Activated effector memory CD4-positive, alpha-beta T cell treated with anti-CD3 and anti-CD28 coated beads, Interleukin-2, amount 50 U/mL, for 16 hours (primary cell): ENCODE data around the gene PASK.
A peak's percentile ranks its signal among the peaks of the same experiment; 100 is the strongest.
"Not testable (repeated sequence)": the region's sequence is repeated elsewhere in the genome, so short reads cannot be mapped to it uniquely, and the experiment has no call there.

Source experiments
- DNase-seq: peaks from one replicate; pipeline ENCODE4 v3.0.0-alpha.2; 2020

The PASK gene

GRCh38 chr2:241148891-241149674, at the start of gene PASK:
Gene PASK, minus strand, starts transcription at chr2:241149472. Its CDS starts 6,440 bp downstream, at chr2:241143032.
- DNase-seq: peak; percentile 98

DNA sequence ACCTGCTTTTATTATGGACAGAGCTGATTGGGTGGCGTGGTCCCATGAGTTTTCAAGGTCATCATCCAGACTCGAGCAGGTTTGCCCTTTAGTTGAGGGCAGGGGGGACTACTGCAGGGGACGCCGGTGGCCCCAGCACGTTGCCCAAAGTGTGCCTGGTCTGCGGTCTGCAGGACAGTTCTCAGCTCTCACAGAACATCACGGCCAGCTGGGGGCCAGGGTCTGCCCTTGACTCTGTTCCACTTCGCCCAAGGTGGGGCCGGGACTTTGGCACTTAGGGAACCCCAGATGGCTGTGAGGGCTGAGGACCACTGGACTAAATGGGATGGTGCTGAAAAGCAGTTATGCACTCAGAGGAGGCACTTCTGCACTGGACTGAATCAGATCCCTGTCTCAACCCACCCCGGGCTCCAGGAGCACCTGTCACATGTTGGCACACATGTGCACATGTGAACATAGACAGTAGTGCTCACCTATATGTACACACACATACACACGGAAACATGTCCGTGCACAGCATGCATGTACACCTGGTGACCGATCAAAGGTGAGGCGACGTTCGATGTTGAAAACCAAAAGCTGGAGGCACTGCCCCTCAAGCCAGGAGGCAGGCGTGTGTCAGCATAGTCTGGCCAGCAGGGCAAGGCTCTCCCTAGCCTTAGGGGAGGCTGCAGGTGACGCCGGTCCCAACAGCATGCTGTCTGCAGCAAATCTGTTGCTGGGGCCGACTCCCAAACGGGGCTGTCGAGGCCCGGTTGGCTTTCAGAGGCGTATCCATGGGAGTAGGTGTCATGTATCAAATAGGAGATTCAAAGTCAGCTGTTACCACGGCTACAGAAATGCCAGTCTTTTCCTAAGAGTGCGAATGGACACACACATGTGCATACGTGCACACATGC, 49.4 kb upstream of the PASK start:
- no peak for DNase-seq

DNA sequence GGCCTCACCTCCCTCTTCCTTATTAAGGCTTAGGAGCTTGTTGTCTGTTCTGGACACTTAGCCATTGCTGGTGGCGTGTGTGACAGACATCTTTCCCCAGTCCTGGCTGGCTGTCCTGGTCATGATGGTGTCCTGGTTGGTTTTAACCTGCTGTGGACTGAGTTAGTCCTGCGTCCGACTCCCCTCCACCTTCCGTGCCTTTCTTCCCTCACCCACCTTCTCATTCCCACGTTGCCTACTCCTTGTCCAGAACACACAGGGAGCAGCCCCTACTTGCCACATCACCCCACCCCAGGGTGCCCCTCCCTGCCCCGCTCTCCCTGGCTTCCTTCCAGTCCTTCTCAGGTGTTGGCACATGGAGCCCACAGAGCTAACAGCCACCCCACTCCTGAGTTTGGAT, 48.7 kb upstream of the PASK start:
- DNase-seq: no peak

- DNase-seq: not testable (repeated sequence)
These were observed 48.0 kb upstream of the PASK start for GRCh38 chr2:241197246-241197645.

DNA sequence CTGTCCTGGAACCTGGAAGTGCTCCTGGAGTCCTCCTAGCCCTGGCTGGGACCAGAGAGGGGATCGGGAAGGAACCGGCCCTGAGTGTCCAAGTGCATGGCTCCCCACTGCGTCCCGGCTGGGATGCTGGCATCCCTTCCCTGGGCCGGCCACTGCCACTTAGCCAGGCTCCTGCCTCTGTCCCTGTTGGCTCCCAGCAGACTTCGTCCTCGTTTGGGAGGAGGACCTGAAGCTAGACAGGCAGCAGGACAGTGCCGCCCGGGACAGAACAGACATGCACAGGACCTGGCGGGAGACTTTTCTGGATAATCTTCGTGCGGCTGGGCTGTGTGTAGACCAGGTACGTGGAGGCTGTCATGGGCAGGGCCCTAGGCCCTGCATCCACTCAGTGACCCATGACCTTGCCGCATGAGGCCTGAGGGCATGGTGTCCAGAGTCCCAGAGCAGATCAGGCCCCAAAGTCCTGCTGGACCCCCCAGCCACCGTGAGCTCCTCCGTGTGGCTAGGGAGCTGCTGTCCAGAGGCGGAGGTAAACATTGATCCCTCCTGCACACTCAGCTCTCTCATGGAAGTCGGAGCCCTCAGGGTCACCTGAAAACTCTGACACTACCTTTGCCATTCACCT, 46.3 kb upstream of the PASK start:
- DNase-seq: peak; percentile 44

GRCh38 chr2:241194811-241195210, 45.5 kb upstream of the PASK start:
- no peak for DNase-seq

GRCh38 chr2:241193271-241193670, 44.0 kb upstream of the PASK start:
- DNase-seq: no peak

GRCh38 chr2:241191081-241191480, 41.8 kb upstream of the PASK start:
- no peak for DNase-seq

DNA sequence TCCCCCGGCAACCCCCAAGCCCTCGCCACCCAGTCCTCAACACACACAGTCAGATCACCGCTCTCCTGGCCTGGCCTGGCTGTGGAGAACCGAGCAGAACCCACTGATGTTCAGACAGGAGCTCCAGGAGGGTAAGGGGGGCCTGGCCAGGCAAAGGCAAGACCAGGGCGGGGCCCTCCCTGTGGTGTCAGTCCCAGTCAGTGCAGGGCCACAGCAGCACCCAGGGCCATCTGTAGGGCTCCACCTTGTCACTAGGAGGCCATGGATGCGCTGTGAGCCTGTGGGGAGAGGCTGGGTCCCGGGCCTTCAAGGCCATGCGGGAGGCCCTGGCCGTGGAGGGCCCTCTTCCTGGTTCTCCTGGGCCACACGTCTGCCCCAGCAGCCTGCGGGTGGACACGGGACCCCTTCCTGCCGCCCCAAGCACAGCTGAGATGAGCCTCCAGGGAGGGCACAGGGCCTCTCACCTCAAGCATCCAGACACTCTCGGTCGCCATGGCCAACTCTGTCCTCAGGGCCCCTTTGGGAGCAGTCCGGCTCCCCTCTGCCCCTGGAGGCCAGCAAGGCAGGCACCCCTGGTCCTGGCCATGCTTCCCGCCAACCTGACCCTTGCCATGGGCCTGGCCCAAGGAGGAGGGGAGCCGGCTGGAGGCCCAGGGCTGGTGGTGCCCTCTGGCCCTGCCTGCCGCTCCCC, 41.2 kb upstream of the PASK start:
- DNase-seq: no peak

DNA sequence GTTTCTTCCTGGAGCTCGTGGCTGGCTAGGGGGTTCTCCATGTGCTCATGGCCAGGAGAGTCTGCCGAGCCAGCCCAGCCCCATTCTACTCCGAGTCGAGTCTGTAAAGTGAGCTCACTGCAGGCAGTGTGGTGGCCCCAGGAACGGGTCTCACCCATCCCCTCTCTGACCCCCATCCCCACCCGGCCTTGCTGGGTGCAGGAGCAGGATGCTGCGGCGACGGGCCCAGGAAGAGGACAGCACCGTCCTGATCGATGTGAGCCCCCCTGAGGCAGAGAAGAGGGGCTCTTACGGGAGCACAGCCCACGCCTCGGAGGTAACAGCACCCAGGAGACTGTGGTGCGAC, 40.6 kb upstream of the PASK start:
- DNase-seq: no peak

DNA sequence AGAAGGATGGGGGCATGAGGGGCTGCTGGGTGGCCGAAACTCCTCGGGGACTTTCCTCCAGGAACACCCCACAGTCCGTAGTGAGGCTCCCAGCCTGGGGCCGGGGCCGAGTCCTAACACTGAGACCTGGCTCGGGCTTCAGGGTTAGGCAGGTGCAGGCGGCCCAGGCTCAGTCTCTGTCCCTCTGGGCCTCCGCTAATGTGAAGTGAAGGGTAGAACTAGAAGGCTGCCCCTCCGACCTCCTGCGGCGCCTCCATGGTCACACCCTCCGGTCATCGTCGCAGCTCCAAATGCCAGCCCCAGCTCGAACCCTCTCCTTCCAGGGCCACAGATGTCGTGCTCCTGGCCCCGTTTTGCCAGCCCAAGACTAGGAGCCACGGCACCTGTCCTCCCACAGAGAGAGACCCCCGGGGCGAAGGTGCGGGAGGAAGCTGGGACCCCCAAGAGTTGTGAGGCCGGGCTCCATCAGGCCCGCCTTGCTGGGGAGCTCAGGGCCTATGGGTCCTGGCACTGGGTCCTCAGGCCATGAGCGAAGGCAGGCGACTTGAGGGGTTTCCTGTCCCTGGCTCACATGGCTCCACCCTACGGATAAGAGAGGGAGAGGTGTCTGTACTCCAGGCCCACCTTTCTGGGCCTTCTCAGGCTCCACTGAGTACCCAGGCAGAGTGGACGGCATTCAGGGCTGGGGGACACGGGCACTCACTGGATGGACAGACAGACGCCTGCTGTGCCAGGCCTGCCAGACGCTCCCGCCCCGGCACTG, 40.0 kb upstream of the PASK start:
- DNase-seq: no peak

- DNase-seq: no peak
These were observed 39.3 kb upstream of the PASK start, which contains the start of gene ANO7 for GRCh38 chr2:241188361-241189092. Gene ANO7, plus strand, starts transcription at chr2:241188677. Its CDS starts 1,387 bp downstream, at chr2:241190064.

- no peak for DNase-seq
These were observed 38.6 kb upstream of the PASK start for GRCh38 chr2:241187918-241188234.

GRCh38 chr2:241187101-241187917, 38.0 kb upstream of the PASK start:
- DNase-seq: no peak

- DNase-seq: no peak
These were observed 36.7 kb upstream of the PASK start for GRCh38 chr2:241185961-241186360.

- DNase-seq: no peak
These were observed 35.6 kb upstream of the PASK start for GRCh38 chr2:241184901-241185300.

- no peak for DNase-seq
These were observed 33.9 kb upstream of the PASK start for GRCh38 chr2:241183221-241183620.

GRCh38 chr2:241182531-241183133, 33.4 kb upstream of the PASK start:
- no peak for DNase-seq

- no peak for DNase-seq
These were observed 32.9 kb upstream of the PASK start for GRCh38 chr2:241182126-241182525.

DNA sequence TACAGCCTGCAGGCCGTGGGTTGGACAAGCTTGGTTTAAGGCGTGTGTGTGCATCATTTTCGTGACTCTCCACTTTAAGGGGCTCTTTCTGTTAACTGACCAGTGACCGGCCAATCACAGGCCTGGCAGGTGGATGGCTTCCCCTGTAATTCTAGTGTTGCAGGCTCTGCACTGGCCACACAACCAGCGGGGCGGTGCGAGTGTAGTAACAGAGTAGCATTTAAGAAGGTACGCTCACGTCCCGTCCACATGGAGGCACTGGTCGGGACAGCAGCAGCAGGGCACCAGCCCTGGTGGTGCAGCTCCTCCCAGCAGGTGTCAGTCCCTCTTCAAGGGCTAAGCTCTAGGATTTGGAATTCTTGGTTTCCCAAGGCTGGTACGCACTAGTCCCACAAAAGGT, 31.2 kb upstream of the PASK start:
- no peak for DNase-seq
